H1 (cell line): ENCODE measurements around the gene CCDC73. TPM values are rescaled to one million over a fixed set of nuclear protein-coding genes. Genes with fewer than 3 reads are reported as not detected.

Experiments
- CTCF ChIA-PET: fragments of 300-600 bp; sonication (Branson Sonifier 250); formaldehyde crosslinking; loops from one replicate; lab custom pipeline; 2021; ENCODE audit not compliant: partially characterized antibody; lab: Charles Lee
- POLR2A ChIA-PET: fragments of 300-600 bp; sonication (Branson Sonifier 250); formaldehyde crosslinking; loops from one replicate; lab custom pipeline; 2021; ENCODE audit warnings: inconsistent platforms; ENCODE audit not compliant: partially characterized antibody; lab: Charles Lee
- DNase-seq, 2 experiments: peaks; one replicate each; pipeline versions ENCODE4 v3.0.0 to v3.0.0-alpha.2; 2010 to 2022; ENCODE audit warnings: low spot score in 2 of 2, low read depth in 1 of 2, mixed read lengths in 1 of 2
- FAIRE-seq: peaks from 2 replicates; lab custom pipeline; 2011; peaks lifted over from hg19 to GRCh38; lab: Jason Lieb, UNC
- H2AFZ ChIP-seq: 2 replicates; pipeline ENCODE4 v1.8.1; 2012; ENCODE audit warnings: low read length, inconsistent platforms
- H2AK5ac ChIP-seq: 2 replicates; pipeline ENCODE4 v1.6.1; 2013; ENCODE audit warnings: low read depth, low read length
- H2BK120ac ChIP-seq: replicated peaks from 2 replicates; pipeline ENCODE3; 2013; ENCODE audit warnings: low read depth, low read length, inconsistent platforms
- H2BK12ac ChIP-seq: 2 replicates; pipeline ENCODE4 v1.6.1; 2013; ENCODE audit warnings: low read depth, low read length
- H2BK15ac ChIP-seq: 2 replicates; pipeline ENCODE4 v1.6.1; 2013; ENCODE audit warnings: low read length
- H2BK20ac ChIP-seq: 2 replicates; pipeline ENCODE4 v1.6.1; 2013; ENCODE audit warnings: low read length
- H2BK5ac ChIP-seq: 2 replicates; pipeline ENCODE4 v1.6.1; 2013; ENCODE audit warnings: low read depth, low read length
- H3K14ac ChIP-seq: 2 replicates; pipeline ENCODE4 v1.6.1; 2013; ENCODE audit warnings: inconsistent platforms; ENCODE audit not compliant: insufficient read length
- H3K18ac ChIP-seq: 2 replicates; pipeline ENCODE4 v1.6.1; 2013; ENCODE audit warnings: low read length; ENCODE audit errors: extremely low read depth
- H3K23ac ChIP-seq: 2 replicates; pipeline ENCODE4 v1.6.1; 2013; ENCODE audit warnings: inconsistent platforms; ENCODE audit not compliant: insufficient read length
- H3K23me2 ChIP-seq: 2 replicates; pipeline ENCODE4 v1.6.1; 2013; ENCODE audit warnings: low read depth, low read length
- H3K27ac ChIP-seq: 2 replicates; pipeline ENCODE4 v1.6.1; 2011; ENCODE audit warnings: low read depth, low read length, inconsistent platforms
- H3K27me3 ChIP-seq, 4 experiments: replicated peaks in 1 of 4; 1 replicate in 1 of 4; 2 replicates in 3 of 4; pipeline versions ENCODE4 v1.6.1 to v1.8.1; 2011 to 2013; ENCODE audit warnings: low read length in 3 of 4, mild to moderate bottlenecking in 3 of 4, inconsistent platforms in 2 of 4, mixed read lengths in 2 of 4, moderate library complexity in 1 of 4; ENCODE audit not compliant: control insufficient read depth in 3 of 4, insufficient read depth in 3 of 4; ENCODE audit errors: extremely low read depth in 1 of 4
- H3K36me3 ChIP-seq, 4 experiments: 2 replicates each; pipeline versions ENCODE4 v1.6.1 to v1.8.1; 2011 to 2013; ENCODE audit warnings: mild to moderate bottlenecking in 4 of 4, low read length in 3 of 4, moderate library complexity in 2 of 4, control low read depth in 1 of 4, inconsistent platforms in 1 of 4; ENCODE audit not compliant: insufficient read depth in 4 of 4, control insufficient read depth in 2 of 4
- H3K4ac ChIP-seq: replicated peaks from 2 replicates; pipeline ENCODE3; 2013; ENCODE audit warnings: low read length, low read depth, mixed read lengths, inconsistent platforms; ENCODE audit not compliant: insufficient read length
- H3K4me1 ChIP-seq, 4 experiments: replicated peaks in 1 of 4; 1 replicate in 1 of 4; 2 replicates in 3 of 4; pipeline versions ENCODE4 v1.6.1 to v1.8.1; 2011 to 2013; ENCODE audit warnings: low read length in 3 of 4, inconsistent platforms in 2 of 4, mixed read lengths in 1 of 4; ENCODE audit not compliant: insufficient read depth in 4 of 4, control insufficient read depth in 3 of 4
- H3K4me2 ChIP-seq, 2 experiments: 2 replicates each; pipeline versions ENCODE4 v1.6.1 to v1.8.1; 2011 to 2013; ENCODE audit warnings: low read depth in 2 of 2, low read length in 2 of 2, control low read depth in 1 of 2, inconsistent platforms in 1 of 2, mild to moderate bottlenecking in 1 of 2; ENCODE audit not compliant: insufficient read depth in 1 of 2
- H3K4me3 ChIP-seq, 4 experiments: fragments of 200-600, 300-600 bp in 1 of 4; sonication (generic), shearing (Covaris generic), sonication (Bioruptor Twin) in 1 of 4; 2 replicates each; pipeline versions ENCODE4 v1.5.1 to v1.8.1; 2011 to 2016; ENCODE audit warnings: low read length in 4 of 4, low read depth in 3 of 4, control low read depth in 2 of 4, inconsistent platforms in 2 of 4, mild to moderate bottlenecking in 2 of 4, mixed read lengths in 1 of 4, moderate library complexity in 1 of 4; ENCODE audit not compliant: insufficient read depth in 2 of 4; ENCODE audit errors: extremely low read depth in 1 of 4
- H3K56ac ChIP-seq: replicated peaks from 2 replicates; pipeline ENCODE3; 2013; ENCODE audit warnings: low read depth, mild to moderate bottlenecking, mixed read lengths, low read length, inconsistent platforms; ENCODE audit not compliant: insufficient read length
- H3K79me1 ChIP-seq: 2 replicates; pipeline ENCODE4 v1.6.1; 2013; ENCODE audit warnings: low read depth, low read length, control low read depth
- H3K79me2 ChIP-seq, 2 experiments: 2 replicates each; pipeline versions ENCODE4 v1.6.1 to v1.8.1; 2012 to 2013; ENCODE audit warnings: low read length in 2 of 2, mild to moderate bottlenecking in 2 of 2, inconsistent platforms in 1 of 2; ENCODE audit not compliant: insufficient read depth in 2 of 2, control insufficient read depth in 1 of 2
- H3K9ac ChIP-seq, 4 experiments: replicated peaks in 1 of 4; 1 replicate in 1 of 4; 2 replicates in 3 of 4; pipeline versions ENCODE4 v1.6.1 to v1.8.1; 2011 to 2013; ENCODE audit warnings: low read depth in 3 of 4, low read length in 3 of 4, control low read depth in 2 of 4, mild to moderate bottlenecking in 2 of 4, moderate library complexity in 2 of 4, inconsistent platforms in 1 of 4; ENCODE audit errors: extremely low read depth in 1 of 4
- H3K9me3 ChIP-seq, 2 experiments: 2 replicates each; pipeline versions ENCODE4 v1.6.1 to v1.8.1; 2012 to 2013; ENCODE audit warnings: mild to moderate bottlenecking in 2 of 2, moderate library complexity in 2 of 2, control low read depth in 1 of 2, inconsistent platforms in 1 of 2, low read depth in 1 of 2, low read length in 1 of 2, mixed read lengths in 1 of 2; ENCODE audit not compliant: insufficient read depth in 2 of 2
- H4K20me1 ChIP-seq, 2 experiments: replicated peaks in 1 of 2; 2 replicates each; pipeline versions ENCODE3 to v1.8.1; 2011 to 2013; ENCODE audit warnings: inconsistent platforms in 2 of 2, low read length in 2 of 2, mild to moderate bottlenecking in 1 of 2; ENCODE audit not compliant: insufficient read depth in 2 of 2, control insufficient read depth in 1 of 2
- H4K5ac ChIP-seq: 2 replicates; pipeline ENCODE4 v1.6.1; 2013; ENCODE audit warnings: low read length, low read depth, mixed read lengths, inconsistent platforms; ENCODE audit not compliant: insufficient read length
- H4K8ac ChIP-seq: 2 replicates; pipeline ENCODE4 v1.8.0; 2013; ENCODE audit warnings: mild to moderate bottlenecking, moderate library complexity, low read length, inconsistent platforms; ENCODE audit not compliant: insufficient read depth; ENCODE audit errors: extremely low read depth
- H4K91ac ChIP-seq: replicated peaks from 2 replicates; pipeline ENCODE3; 2013; ENCODE audit warnings: low read length, mixed read lengths, inconsistent platforms; ENCODE audit not compliant: insufficient read length
- SP2 ChIP-seq: IDR thresholded peaks from 2 replicates; pipeline ENCODE4 v1.6.1; 2012; ENCODE audit warnings: mild to moderate bottlenecking, low read length, inconsistent platforms
- WGBS, 2 experiments: shearing (Covaris generic) in 1 of 2; methylation state at CpG; one replicate each; pipeline versions ENCODE4 v1.1.6 to v1.1.7; 2013 to 2015; ENCODE audit warnings: low lambda C conversion rate in 2 of 2, mixed read lengths in 2 of 2, inconsistent platforms in 1 of 2, low coverage in 1 of 2, missing lambda C conversion rate in 1 of 2; ENCODE audit not compliant: insufficient replicate concordance in 2 of 2, insufficient coverage in 1 of 2, insufficient read length in 1 of 2; ENCODE audit errors: extremely low coverage in 1 of 2, missing lambda C conversion rate in 1 of 2; 5-methylcytosine and 5-hydroxymethylcytosine counted together
- polyA plus RNA-seq, 7 experiments: library from polyadenylated mRNA; depleted of rRNA in 3 of 7; stranded (reverse) in 5 of 7; unstranded in 2 of 7; fragments of >200 nt in 5 of 7; fragments of 200-250 nt in 2 of 7; gene quantifications; 1 replicate in 5 of 7; 2 replicates in 1 of 7; 4 replicates in 1 of 7; pipeline versions ENCODE4 v1.2.1 to v1.2.3, GENCODE V29; 2011 to 2013; ENCODE audit warnings: missing spikeins in 2 of 7, mixed read lengths in 2 of 7
- total RNA-seq: library from RNA; stranded (reverse); fragmentation: NEBNext Ultra II Directional; extraction: Animal tissue kit (Norgen Biotek cat#: 25700); gene quantifications from 2 replicates; pipeline ENCODE4 v1.2.1, GENCODE V29; 2021

The CCDC73 gene
- total and polyA plus RNA-seq, 2 of the 8 experiments (the other 6 are each of a cell fraction or from before 2014, with no cell fraction given) = not detected

GRCh38 chr11:32562839-32563599 lies 231.4 kb downstream of the CCDC73 start:
- Histone ChIP-seq H3K4me2 (no peak overlapping the region), H3K18ac (no peak overlapping the region), H2AK5ac (no peak overlapping the region), H3K4me1 (no peaks in the 10 kb centered on the region), H4K8ac (no peak overlapping the region), H4K91ac (no peak overlapping the region), H3K23me2 (no peaks in the 10 kb centered on the region), H3K14ac (no peak overlapping the region), H2BK5ac (no peak overlapping the region), H3K79me1 (no peaks in the 10 kb centered on the region), H3K27me3 (no peaks in the 10 kb centered on the region), H2BK12ac (no peak overlapping the region), H2BK15ac (no peak overlapping the region), H2BK20ac (no peak overlapping the region), H3K9me3 (no peaks in the 10 kb centered on the region), H3K4me3 (no peak overlapping the region), H3K27ac (no peak overlapping the region), H3K36me3 (no peaks in the 10 kb centered on the region), H3K4ac (no peak overlapping the region), H3K9ac (no peak overlapping the region), H3K23ac (no peak overlapping the region), H3K79me2 (no peaks in the 10 kb centered on the region), H4K20me1 (no peaks in the 10 kb centered on the region), H3K56ac (no peak overlapping the region), H2AFZ (peak overlapping the region; percentile 9; the same call in 1 of the 2 replicates), H2BK120ac (no peak overlapping the region), H4K5ac (no peak overlapping the region)
- POLR2A ChIA-PET = no interaction called here
- CTCF ChIA-PET = interaction anchor here (1.0 to 2.5 kb wide), 4 partner anchors 9 to 229 kb away, joined by 3 to 8 read pairs (median 4); no protein-coding TSS in a partner anchor
- DNase-seq (no peak), FAIRE-seq (no peak)
- 82 to 100% methylated on average over 1 to 10 of the region's 10 CpGs for WGBS, 2 experiments
- no peak for TF ChIP-seq SP2
